Bronchial epithelial cell (primary cell): Measurements from ENCODE around the gene ASCC3. TPM values are rescaled to one million over a fixed set of nuclear protein-coding genes. Genes with fewer than 3 reads are reported as not detected.

Experiments
- DNase-seq: peaks from one replicate; pipeline ENCODE4 v3.0.0-alpha.2; 2010; ENCODE audit warnings: low read depth
- FAIRE-seq: peaks from 2 replicates; lab custom pipeline; 2011; peaks lifted over from hg19 to GRCh38; lab: Jason Lieb, UNC
- H3K27me3 ChIP-seq: 2 replicates; pipeline ENCODE4 v1.5.1; 2011; ENCODE audit warnings: low read length; ENCODE audit not compliant: control insufficient read depth, insufficient read depth
- H3K36me3 ChIP-seq: 2 replicates; pipeline ENCODE4 v1.5.1; 2011; ENCODE audit warnings: low read length; ENCODE audit not compliant: control insufficient read depth, insufficient read depth
- H3K4me3 ChIP-seq: 2 replicates; pipeline ENCODE4 v1.5.1; 2011; ENCODE audit warnings: mild to moderate bottlenecking, low read depth, low read length, control low read depth
- CTCF ChIP-seq: IDR thresholded peaks from 2 replicates; pipeline ENCODE4 v1.5.1; 2011; ENCODE audit warnings: mild to moderate bottlenecking, moderate library complexity, low read length, control low read depth, inconsistent platforms; ENCODE audit not compliant: insufficient read depth, severe bottlenecking
- total RNA-seq: library from RNA; depleted of rRNA; stranded (reverse); fragments of >200 nt; gene quantifications from 2 replicates; pipeline ENCODE4 v1.2.1, GENCODE V29; 2014

ASCC3 gene
- total RNA-seq, 1 donor from 2014 or later = 52.7 TPM

DNA sequence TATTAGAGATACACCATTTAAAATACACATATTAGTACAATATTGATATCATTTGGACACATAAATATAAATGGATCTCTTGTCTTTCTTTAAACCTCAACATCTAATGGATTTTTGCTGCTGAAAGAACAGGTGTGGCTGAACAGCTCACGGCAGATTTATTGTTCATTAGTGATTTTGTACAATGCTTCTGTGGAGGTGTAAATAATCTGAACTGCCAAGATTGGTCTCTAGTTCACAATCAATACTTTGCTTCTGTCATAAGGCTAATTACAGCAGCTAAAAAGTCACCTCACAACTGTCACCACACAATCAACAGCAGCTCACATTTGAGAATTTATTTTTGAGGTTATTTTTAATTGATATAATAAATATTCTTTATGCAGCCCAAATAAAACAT lies 254.4 kb downstream of the ASCC3 start:
- no peaks in the 10 kb centered on the region for H3K36me3 ChIP-seq
- FAIRE-seq (no peak), DNase-seq (no peak)
- no peak for TF ChIP-seq CTCF
- H3K27me3 ChIP-seq = no peaks in the 10 kb centered on the region
- no peak overlapping the region for H3K4me3 ChIP-seq

GRCh38 chr6:100622907-100623692 lies 258.0 kb downstream of the ASCC3 start:
- no peaks in the 10 kb centered on the region for H3K36me3 ChIP-seq
- TF ChIP-seq CTCF = no peak
- DNase-seq (peak; percentile 63), FAIRE-seq (no peak)
- no peaks in the 10 kb centered on the region for H3K27me3 ChIP-seq
- no peak overlapping the region for H3K4me3 ChIP-seq

GRCh38 chr6:100620085-100620840 lies 260.9 kb downstream of the ASCC3 start:
- no peak for TF ChIP-seq CTCF
- Histone ChIP-seq H3K4me3 (no peak overlapping the region), H3K36me3 (peaks cover 1% of the 10 kb centered on the region), H3K27me3 (no peaks in the 10 kb centered on the region)
- FAIRE-seq (no peak), DNase-seq (peak; percentile 81)

- no peak for TF ChIP-seq CTCF
- no peaks in the 10 kb centered on the region for H3K27me3 ChIP-seq
- H3K36me3 ChIP-seq = peaks cover 1% of the 10 kb centered on the region
- no peak overlapping the region for H3K4me3 ChIP-seq
- FAIRE-seq (no peak), DNase-seq (no peak)
These were observed 262.8 kb downstream of the ASCC3 start for GRCh38 chr6:100618351-100618671.

DNA sequence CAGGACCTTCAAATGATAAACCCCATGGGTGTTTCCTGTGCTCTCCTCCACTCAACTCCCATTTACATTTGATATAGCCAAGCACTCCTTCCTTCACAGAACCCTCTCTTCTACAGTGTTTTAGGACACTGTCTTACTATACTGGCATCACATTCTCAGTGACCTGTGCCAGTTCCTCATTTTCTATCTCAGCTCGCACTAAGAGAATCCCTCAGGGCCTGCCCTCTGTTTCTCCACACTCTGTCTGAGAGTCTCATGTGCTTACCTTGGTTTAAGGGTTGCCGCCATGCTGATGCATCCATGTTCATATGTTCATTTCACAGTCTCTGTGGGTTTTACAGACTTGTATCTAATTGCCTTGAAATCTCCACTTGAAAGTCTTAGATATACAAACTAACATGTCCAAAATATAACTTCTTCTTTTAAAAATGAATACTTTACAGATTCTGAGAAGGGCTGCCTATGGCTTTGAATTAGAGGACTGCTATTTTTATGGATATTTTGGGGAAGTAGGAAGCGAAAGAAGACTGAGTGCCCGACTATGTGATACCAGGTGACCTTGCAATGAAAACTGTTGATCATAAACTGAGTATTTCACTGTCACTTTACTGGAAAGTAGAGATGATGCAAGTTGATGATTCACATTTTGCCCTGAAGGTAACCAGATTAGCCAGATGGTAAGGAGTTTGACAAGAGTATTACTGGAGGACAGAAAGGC lies 263.3 kb downstream of the ASCC3 start:
- TF ChIP-seq CTCF = no peak
- peaks cover 1% of the 10 kb centered on the region for H3K36me3 ChIP-seq
- no peaks in the 10 kb centered on the region for H3K27me3 ChIP-seq
- peak; percentile 84 for DNase-seq
- no peak for FAIRE-seq
- H3K4me3 ChIP-seq = no peak overlapping the region
